Measurements from ENCODE around the gene GNMT.

DNA sequence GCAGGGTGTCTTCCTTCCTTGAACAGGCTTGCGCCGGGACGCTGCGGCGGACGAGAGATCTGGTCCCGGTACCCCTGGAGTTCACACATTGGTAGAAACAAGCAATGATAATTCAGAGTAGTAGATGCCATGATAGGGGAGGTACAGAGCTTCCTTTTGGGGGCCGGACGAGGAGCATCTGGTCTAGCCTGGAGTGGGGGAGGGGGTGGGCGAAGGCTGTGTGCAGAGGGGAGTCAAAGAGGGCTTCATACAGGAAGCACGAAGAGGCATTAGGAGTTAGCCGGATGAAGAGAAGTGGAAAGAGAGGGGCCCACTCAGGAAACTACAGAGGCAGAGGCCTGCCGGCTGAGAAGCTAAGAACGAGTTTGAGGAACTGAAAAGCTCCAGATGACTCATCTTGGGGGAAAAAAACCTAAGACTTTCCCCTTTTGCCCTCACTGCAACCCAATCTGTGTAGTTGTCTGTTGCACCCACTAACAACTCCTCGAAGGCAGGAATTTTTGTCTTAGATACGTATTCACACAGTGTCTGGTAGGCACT, 30.7 kb upstream of the GNMT start:
- TF ChIP-seq MXI1 (conservative IDR thresholded peaks at IDR 0.05; ENCODE audit: poor library complexity, severe bottlenecking) (no peak), RAD21 (conservative IDR thresholded peaks at IDR 0.05) (no peak), POLR2AphosphoS5 (IDR thresholded peaks at IDR 0.05) (no peak), EZH2 (IDR thresholded peaks at IDR 0.05; ENCODE audit: borderline replicate concordance, insufficient read depth, low read length, poor library complexity, severe bottlenecking) (no peak)
- TF ChIP-seq, protein P1, sequence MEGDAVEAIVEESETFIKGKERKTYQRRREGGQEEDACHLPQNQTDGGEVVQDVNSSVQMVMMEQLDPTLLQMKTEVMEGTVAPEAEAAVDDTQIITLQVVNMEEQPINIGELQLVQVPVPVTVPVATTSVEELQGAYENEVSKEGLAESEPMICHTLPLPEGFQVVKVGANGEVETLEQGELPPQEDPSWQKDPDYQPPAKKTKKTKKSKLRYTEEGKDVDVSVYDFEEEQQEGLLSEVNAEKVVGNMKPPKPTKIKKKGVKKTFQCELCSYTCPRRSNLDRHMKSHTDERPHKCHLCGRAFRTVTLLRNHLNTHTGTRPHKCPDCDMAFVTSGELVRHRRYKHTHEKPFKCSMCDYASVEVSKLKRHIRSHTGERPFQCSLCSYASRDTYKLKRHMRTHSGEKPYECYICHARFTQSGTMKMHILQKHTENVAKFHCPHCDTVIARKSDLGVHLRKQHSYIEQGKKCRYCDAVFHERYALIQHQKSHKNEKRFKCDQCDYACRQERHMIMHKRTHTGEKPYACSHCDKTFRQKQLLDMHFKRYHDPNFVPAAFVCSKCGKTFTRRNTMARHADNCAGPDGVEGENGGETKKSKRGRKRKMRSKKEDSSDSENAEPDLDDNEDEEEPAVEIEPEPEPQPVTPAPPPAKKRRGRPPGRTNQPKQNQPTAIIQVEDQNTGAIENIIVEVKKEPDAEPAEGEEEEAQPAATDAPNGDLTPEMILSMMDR (IDR thresholded peaks at IDR 0.05; ENCODE audit: poor library complexity, severe bottlenecking), result no peak

Data from neural cell (in vitro differentiated cells).